Ammon's horn (tissue), 1 donor: ENCODE results near the gene TFAP2B.

Experiments
- DNase-seq: peaks from one replicate; pipeline ENCODE4 v3.0.0-alpha.2; 2016; ENCODE audit warnings: low spot score

The TFAP2B gene

DNA sequence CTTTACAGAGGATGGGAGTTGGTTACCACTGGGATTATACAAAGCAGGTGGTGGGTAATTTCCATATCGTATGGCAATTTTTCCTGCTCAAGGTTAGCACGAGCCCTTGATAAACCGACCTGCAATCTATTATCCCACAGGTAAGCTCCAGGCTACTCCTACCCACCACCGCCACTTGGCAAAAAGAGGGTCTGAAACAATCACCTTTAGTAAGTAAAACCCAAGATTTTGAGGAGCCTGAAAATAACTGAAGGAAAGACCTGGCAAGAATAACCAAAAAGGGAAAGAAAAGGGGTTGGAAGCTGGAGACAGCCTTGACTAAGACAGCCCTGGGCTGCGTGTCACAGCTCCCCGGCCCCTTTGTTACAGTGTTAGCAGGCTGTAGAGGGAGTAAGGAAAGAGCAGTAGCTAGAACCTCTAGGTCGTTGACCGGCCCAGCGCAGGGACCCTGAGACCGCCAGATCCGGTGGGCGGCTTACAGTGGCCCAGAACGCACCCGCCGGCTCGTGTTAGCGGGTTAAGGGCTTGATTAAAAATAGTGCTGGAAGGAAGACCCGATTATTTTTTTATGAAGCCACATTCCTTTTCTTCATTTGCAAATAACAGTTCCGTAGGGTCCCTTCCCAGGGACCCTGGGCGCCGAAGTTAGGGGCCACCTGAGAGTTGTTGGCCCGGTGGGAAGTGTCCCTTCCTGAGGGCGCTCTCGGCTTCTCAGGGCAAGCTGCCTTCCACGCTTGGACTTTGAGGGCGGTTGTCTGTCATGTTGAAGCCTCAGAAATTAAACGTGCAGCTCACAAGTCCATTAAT is 30.5 kb downstream of the TFAP2B start:
- no peak for DNase-seq

DNA sequence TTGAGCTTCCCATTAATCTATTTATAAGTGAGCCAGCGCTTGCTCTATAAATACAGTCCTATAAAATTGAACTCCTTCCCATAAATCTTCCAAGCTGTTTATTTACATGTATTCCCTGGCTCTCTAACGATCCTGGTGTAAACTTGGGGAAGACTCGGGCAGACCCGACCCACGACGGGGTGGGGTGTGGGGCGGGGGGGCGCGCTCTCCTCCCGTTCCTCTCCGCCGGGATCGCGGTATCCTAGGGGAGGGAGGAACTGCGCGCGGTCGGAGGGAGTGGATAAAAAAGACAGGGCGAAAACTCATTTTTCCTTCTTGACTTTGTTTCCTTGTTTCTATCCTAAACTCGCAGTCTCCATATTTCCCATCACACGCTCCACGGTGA is 31.1 kb downstream of the TFAP2B start:
- no peak for DNase-seq

DNA sequence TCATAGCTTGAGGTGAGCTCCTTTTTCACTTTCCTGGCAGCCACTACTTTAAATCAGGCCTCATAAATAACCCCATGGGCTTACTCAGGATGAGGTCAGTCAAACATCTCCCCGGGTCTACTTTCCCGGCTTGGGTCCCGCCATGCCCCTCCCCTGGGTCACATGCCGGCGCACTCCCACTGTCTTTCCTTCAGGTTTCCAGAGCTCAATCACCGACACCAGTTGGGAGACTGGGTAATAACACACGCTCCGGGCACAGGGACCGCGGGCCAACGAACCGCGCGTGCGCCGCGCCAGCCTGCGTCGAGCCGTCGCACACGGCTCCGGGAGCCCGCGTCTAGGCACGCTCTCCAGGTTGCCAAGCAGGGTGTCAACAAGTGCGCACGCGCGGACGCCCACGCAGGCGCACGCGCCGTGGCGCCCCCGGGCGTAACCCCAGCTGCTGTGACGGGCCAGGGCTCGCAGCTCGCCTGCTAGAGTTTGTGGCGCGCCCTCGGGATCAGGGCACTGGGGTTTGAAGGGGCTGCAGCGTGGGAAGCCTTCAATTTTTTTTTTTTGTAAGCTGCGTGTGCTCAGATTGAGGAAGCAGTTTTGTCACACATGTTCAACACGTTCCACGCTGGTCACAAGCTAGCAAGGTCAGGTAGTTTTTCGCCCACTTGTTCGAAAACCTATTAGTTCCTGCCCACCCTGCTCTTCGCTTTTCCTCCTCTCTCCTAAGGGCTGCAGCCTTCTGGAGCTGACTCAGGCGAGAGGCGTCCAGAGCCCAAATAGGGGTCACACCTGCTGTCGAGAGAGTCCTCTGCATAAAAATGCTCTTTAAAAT is 31.8 kb downstream of the TFAP2B start:
- DNase-seq: no peak

DNA sequence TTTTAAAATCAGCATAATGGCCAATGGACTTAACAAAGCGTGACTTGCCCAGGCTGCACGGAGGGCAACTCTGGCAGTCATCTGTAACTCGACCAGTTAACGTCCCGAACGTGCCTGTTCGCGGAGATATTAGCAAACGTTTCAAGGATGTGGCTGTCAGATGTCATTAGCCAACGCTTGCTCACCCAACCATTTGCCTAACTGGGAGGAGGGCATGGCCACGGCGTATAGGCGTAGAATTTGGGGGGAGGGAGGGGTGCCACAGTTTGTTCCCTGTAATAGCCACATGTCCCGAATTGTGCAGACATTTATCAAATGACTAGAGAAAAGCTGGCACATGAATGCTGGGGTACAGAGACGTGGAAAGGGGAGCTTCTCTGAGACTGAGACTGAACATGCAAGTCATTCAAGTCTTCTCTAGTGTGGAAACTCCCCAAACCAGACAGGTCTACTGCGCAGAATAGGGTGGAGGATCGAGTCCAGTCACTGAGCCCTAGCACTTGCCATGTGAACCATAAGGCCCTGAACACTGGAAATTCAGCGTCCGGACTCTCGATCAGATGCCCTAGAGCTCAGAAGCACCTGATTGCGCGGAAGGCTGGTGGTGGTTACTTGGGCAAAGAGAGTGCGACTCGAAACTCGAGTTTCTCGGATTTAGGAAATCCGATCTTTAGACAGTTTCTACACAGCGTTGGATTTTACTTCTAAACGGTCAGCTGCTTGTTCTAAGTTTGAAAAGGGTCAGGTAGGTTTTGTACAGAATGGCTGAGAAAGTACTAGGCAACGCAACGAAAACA is 32.6 kb downstream of the TFAP2B start:
- no peak for DNase-seq

DNA sequence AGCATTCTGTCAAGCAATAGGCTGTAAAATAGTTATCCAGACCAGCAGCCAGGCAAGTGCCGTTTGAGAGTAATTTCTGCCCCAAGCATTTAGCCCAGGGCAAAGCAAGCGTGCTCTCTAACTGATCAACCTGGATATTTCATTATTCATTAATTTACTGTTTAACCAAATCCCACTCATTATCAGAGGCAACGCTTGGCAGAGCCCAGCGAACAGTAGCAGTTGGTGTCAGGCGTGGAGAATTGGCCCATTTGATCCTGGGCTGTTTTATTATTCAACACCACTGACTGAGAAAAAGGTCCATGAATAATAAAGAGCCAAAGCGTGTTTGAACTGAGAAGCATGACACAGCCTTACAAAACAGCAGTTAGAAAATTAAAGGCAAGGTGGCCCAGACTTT is 35.3 kb downstream of the TFAP2B start:
- no peak for DNase-seq

DNA sequence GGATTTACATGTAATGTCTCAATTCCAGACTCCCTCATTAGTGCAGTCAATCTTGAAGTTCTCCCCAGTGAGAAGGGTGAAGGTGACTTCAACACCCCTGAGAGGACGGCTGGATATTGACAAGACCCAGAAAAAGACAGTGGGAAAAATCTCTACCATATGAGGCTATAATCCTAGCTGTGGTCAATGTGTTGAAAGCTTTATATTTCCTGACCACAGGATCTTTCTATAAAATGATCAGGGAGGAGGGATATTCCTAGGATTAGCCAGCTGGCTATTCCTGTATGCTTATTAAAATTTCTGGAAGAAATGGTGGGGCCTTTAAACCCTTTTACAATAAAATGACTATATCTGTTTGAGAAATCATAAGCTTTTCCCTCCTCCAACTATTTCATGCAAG is 43.0 kb downstream of the TFAP2B start:
- no peak for DNase-seq

DNA sequence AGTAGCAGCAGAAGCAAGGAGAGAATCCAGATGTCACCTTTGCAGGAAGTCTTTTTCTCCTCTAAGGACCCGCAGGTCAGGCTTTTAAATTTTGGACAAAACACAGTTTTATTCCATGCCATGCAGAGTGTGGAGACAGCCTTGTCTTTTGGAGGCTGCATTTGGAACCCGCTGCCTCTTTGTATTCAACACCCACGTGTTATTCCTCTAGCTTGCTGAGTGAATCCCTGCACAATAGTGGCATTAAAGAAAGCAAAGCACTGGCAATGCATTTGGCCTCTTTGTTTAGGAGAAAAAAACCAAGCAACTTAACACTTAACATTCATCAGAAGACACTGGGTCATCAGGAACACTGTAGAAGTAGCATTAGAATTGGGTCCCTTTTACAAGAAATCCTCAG is 43.5 kb downstream of the TFAP2B start:
- DNase-seq: peak; percentile 24

DNA sequence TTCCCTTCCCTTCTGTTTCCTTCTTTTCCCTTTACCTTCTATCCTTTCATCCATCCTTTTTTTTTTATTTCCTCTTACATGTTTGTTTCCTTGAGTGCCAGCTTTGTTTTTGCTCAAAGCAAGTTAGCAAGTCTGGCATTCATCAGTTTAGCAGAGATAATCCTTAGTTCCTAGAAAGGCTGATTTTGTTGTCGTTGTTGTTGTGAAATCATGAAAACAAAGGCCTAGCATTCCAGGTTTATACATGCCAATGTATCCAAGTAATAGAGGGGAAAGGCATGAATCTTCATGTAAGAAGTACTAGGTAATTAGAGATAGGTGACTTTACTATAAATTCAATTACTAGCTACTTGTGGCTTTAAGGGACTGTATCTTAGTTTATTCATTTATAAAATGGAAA is 45.9 kb downstream of the TFAP2B start:
- no peak for DNase-seq

DNA sequence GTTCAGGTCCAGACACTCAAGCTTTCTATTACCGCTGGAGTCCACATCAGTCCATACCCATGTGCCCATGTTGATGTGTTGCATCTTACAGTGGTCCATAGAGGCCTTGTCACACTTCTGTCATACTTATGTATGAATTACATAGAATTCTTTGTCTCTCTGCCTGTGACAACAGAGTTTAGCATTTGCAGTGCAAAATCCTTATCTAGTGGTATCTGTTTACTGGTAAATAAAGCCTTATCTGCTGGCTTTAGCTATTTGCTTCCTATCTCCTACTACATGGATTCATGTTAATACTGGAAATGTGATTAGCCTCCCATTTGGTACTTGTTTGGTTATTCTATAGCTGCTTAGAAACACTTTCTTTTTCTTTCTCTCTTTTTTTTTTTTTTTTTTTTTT is 49.8 kb downstream of the TFAP2B start:
- no peak for DNase-seq

DNA sequence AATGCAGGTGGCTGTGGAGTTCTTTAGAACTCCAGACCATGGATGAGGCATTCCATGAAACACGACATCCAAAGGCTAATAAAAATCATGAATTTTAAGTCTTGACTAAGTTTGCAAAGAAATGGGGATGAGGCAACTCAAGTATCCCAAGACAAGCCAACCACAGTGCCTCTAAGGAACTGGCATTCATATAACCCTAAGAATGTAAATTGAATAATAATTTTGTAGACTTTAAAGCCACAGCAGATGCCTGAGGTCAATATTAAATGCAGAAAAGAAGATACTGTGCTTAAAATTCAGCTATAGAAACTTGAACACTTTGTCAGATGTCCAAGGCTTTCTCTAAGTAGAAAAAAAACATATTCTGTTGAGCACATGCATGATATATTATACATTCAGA is 54.5 kb downstream of the TFAP2B start:
- no peak for DNase-seq

DNA sequence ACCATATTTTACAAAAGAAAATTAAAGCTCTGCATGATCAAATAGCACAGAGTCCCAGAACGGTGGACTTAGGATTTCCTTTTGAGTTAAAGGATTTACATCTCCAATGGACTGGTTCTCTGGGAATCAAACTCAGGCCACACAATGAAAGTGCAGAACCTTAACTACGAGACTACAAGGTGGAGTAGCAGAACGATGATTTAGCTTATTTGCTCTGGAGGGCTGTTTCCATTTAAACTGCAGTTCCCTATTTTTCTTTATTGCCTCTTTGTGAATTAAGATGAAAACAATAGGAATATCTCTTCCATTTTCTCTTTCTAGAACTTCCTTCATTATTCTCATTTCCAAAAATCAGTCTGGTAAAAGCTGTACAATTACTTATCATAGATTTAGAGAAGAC is 65.7 kb downstream of the TFAP2B start:
- no peak for DNase-seq

DNA sequence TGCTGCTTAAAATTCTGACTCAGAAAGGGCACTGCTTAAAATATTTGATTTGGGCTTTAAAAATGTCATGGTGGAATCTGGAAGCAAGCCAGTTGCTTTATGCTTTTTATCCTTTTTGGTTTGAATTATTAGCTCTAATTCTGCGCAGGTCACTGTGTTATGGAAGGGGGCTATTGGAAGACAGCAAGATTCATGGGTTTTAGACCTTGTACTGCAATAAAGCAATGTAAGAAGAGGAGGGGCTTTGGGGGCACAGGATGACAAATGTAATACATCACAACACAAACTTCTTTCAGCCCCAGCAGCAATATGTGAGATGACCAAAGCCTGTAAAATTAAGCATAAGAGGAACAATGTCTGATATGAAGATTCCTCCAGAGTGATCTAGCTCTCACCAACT is 68.4 kb downstream of the TFAP2B start:
- DNase-seq: no peak

DNA sequence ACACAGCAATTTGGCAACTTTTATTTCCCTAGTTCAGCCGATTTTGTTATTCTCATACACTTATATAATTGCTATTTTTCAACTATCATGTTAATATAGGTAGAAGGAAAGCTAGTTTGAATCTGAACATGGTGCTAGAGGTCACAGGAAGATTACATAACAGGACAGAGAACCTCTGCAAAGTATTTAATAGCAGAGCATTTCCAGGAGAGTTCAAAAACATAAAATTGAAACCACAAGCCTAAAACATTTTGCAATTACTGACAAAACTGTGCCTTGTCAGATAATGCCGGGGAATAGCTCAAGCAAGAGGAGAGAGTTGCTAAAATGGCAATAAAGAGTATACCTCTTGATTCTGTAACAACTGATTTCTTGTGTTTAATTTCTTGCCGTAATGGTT is 70.8 kb downstream of the TFAP2B start:
- DNase-seq: no peak

DNA sequence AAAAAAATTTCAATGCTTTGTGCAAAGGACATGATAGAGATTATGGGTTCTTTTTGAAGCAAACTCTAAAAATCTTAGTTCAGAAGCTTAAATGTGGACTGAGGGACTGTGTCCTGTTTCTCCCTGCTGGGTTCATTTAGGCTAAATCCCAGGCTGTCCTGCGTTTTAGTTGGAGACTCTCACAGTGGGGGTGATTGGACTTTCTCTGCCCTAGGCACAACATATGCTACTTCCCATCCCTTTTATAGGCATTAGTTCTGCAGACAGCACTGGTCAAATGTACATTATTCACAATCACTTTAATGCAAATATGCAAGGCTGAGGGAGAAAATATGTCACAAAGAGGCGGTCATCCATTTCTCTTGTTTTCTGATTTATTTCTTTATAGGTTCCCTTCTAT is 71.3 kb downstream of the TFAP2B start:
- DNase-seq: no peak

DNA sequence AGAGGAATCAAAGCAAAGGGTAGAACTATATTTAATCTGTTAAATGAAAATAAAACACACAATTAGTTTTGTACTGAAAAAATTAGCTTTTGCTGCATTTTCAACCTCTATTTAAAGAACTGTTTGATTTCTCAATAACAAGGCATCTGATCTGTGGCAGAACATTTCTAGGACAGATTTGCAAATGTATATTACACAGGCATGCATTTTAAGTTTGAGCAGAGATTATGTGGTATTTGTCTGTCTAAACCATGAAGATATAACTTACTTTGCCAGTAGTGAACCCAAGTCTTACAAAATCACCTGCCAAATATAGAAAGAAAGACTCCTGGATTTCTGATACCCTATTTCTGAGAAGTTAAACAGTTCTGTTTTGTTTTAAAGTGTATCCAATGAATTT is 71.9 kb downstream of the TFAP2B start:
- no peak for DNase-seq

DNA sequence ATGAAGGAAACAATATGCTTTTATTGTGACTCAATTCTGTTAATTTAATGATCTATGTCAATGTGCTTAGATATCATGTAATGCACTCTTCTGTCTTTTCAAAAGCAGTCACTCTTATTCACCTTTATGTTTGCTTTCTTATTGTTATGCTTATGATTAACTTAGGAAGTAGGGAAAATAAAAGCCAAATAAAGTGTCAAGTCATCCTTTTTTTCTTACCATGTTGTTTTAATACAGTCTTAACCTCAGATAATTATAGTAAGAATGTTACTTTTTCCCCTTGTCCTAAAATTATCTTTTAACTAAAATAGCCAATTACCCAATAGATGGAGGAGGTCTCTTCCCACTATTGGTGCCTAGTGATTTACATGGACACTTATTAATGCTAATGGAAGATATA is 72.6 kb downstream of the TFAP2B start:
- no peak for DNase-seq
